ENCODE data around the gene DDX21.

- TF ChIP-seq POLR2AphosphoS5 (IDR thresholded peaks at IDR 0.05; ENCODE audit: low read depth, low read length) (no peak), SIN3A (IDR thresholded peaks at IDR 0.05; ENCODE audit: borderline replicate concordance, insufficient read depth, low read length) (no peak), TAF1 (IDR thresholded peaks at IDR 0.05; ENCODE audit: borderline replicate concordance, insufficient read depth, low read length) (no peak), REST (IDR thresholded peaks at IDR 0.05; ENCODE audit: insufficient read depth in 1 of 2, low read depth in 2 of 2, low read length in 2 of 2) (no peak), FOXP2 (optimal IDR thresholded peaks at IDR 0.05; ENCODE audit: borderline replicate concordance, extremely low read depth, extremely low read length, insufficient read depth) (no peak)
Measured at GRCh38 chr10:69005704-69006485, 49.9 kb downstream of the DDX21 start.
